ENCODE results near the gene RLN3. TPM values are rescaled to one million over a fixed set of nuclear protein-coding genes. Genes with fewer than 3 reads are reported as not detected.
A peak's percentile ranks its signal among the peaks of the same experiment; 100 is the strongest.
"Not testable (repeated sequence)": the region's sequence is repeated elsewhere in the genome, so short reads cannot be mapped to it uniquely, and the experiment has no call there.

The RLN3 gene
- total and polyA plus RNA-seq, 4 donors, result not detected

DNA sequence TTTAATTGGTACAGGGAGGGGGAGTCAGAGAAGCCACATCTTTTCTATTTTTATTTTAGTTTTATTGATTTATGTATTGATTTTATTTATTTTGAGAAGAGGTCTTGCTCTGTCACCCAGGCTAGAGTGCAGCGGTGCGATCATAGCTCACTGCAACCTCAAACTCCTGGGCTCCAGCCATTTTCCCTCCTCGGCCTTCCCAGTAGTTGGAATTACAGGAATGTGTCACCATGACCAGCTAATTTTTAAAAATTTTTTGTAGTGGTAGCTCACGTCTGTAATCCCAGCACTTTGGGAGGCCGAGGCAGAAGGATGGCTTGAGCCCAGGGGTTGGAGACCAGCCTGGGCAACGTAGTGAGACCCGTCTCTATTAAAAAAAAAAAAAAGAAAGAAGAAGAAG is 7.8 kb downstream of the RLN3 start:
- peaks cover 0 to 10% (median 5%) of the 10 kb centered on the region in 4 donors for H3K4me1 ChIP-seq (ENCODE audit: control insufficient read depth in 4 of 4, insufficient read depth in 4 of 4, low read length in 3 of 4)
- WGBS, result 92% methylated on average over 7 of the region's 7 CpGs

DNA sequence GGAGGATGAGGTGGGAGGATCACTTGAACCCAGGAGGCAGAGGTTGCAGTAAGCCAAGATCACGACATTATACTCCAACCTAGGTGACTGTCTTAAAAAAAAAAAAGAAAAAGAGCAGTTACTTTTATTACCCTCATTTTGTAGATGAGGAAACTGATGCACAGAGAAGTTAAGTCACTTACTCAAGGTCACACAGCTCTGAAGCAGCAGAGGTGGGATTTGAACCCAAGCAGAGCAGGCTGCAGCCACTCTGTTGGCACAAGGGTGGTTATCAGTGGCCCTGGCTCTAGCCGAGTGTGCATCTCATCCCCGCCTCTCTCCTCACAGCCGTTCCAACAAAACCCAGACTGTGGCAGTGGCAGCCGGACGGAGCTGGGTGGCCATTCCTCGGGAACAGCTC is 11.2 kb downstream of the RLN3 start:
- no peak for DNase-seq (ENCODE audit: low spot score)
- Histone ChIP-seq H3K36me3 (ENCODE audit: control insufficient read depth in 4 of 4, insufficient read depth in 3 of 4, low read depth in 1 of 4, low read length in 3 of 4) (peaks cover 0 to 2% (median 0%) of the 10 kb centered on the region in 4 donors), H3K4me1 (ENCODE audit: control insufficient read depth in 4 of 4, insufficient read depth in 4 of 4, low read length in 3 of 4) (no peaks in the 10 kb centered on the region), H3K27me3 (ENCODE audit: control insufficient read depth in 4 of 4, insufficient read depth in 4 of 4, low read length in 3 of 4) (no peaks in the 10 kb centered on the region), H3K4me3 (ENCODE audit: low read depth in 1 of 3, low read length in 3 of 3) (no peak overlapping the region), H3K9me3 (ENCODE audit: control insufficient read depth in 4 of 4, low read length in 3 of 4) (no peaks in the 10 kb centered on the region), H3K9ac (ENCODE audit: low read depth in 1 of 2, low read length in 2 of 2) (no peak overlapping the region), H3K27ac (ENCODE audit: low read depth in 1 of 2, low read length in 2 of 2) (no peak overlapping the region)
- TF ChIP-seq, protein P1, sequence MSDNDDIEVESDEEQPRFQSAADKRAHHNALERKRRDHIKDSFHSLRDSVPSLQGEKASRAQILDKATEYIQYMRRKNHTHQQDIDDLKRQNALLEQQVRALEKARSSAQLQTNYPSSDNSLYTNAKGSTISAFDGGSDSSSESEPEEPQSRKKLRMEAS (IDR thresholded peaks at IDR 0.05), result no peak
- TF ChIP-seq RAD21 (IDR thresholded peaks at IDR 0.05), result no peak
- no peak for TF ChIP-seq YY1 (IDR thresholded peaks at IDR 0.05)
- no peak for TF ChIP-seq GABPA (IDR thresholded peaks at IDR 0.05 in 1 of 2, conservative IDR thresholded peaks at IDR 0.05 in 1 of 2)
- TF ChIP-seq FOXA2 (IDR thresholded peaks at IDR 0.05), result no peak
- TF ChIP-seq JUND (IDR thresholded peaks at IDR 0.05), result no peak
- TF ChIP-seq TAF1 (conservative IDR thresholded peaks at IDR 0.05), result no peak
- WGBS, result 95% methylated on average over 7 of the region's 7 CpGs

More for the DNA sequence above, 7.8 kb downstream of the RLN3 start:
- Histone ChIP-seq H3K36me3 (ENCODE audit: control insufficient read depth in 4 of 4, insufficient read depth in 3 of 4, low read depth in 1 of 4, low read length in 3 of 4) (peaks cover 0 to 2% (median 0%) of the 10 kb centered on the region in 4 donors), H3K9me3 (ENCODE audit: control insufficient read depth in 4 of 4, low read length in 3 of 4) (no peaks in the 10 kb centered on the region), H3K27ac (ENCODE audit: low read depth in 1 of 2, low read length in 2 of 2) (no peak overlapping the region), H3K9ac (ENCODE audit: low read depth in 1 of 2, low read length in 2 of 2) (no peak overlapping the region), H3K4me3 (ENCODE audit: low read depth in 1 of 3, low read length in 3 of 3) (no peak overlapping the region), H3K27me3 (ENCODE audit: control insufficient read depth in 4 of 4, insufficient read depth in 4 of 4, low read length in 3 of 4) (no peaks in the 10 kb centered on the region)
- TF ChIP-seq YY1 (IDR thresholded peaks at IDR 0.05) (no peak), JUND (IDR thresholded peaks at IDR 0.05) (no peak), SP1 (IDR thresholded peaks at IDR 0.05) (no peak), FOXA1 (IDR thresholded peaks at IDR 0.05) (no peak), RAD21 (IDR thresholded peaks at IDR 0.05) (no peak)
- TF ChIP-seq, protein P2, sequence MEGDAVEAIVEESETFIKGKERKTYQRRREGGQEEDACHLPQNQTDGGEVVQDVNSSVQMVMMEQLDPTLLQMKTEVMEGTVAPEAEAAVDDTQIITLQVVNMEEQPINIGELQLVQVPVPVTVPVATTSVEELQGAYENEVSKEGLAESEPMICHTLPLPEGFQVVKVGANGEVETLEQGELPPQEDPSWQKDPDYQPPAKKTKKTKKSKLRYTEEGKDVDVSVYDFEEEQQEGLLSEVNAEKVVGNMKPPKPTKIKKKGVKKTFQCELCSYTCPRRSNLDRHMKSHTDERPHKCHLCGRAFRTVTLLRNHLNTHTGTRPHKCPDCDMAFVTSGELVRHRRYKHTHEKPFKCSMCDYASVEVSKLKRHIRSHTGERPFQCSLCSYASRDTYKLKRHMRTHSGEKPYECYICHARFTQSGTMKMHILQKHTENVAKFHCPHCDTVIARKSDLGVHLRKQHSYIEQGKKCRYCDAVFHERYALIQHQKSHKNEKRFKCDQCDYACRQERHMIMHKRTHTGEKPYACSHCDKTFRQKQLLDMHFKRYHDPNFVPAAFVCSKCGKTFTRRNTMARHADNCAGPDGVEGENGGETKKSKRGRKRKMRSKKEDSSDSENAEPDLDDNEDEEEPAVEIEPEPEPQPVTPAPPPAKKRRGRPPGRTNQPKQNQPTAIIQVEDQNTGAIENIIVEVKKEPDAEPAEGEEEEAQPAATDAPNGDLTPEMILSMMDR (IDR thresholded peaks at IDR 0.05; ENCODE audit: low read depth, low read length, missing input control), result no peak
- DNase-seq (ENCODE audit: low spot score), result no peak

DNA sequence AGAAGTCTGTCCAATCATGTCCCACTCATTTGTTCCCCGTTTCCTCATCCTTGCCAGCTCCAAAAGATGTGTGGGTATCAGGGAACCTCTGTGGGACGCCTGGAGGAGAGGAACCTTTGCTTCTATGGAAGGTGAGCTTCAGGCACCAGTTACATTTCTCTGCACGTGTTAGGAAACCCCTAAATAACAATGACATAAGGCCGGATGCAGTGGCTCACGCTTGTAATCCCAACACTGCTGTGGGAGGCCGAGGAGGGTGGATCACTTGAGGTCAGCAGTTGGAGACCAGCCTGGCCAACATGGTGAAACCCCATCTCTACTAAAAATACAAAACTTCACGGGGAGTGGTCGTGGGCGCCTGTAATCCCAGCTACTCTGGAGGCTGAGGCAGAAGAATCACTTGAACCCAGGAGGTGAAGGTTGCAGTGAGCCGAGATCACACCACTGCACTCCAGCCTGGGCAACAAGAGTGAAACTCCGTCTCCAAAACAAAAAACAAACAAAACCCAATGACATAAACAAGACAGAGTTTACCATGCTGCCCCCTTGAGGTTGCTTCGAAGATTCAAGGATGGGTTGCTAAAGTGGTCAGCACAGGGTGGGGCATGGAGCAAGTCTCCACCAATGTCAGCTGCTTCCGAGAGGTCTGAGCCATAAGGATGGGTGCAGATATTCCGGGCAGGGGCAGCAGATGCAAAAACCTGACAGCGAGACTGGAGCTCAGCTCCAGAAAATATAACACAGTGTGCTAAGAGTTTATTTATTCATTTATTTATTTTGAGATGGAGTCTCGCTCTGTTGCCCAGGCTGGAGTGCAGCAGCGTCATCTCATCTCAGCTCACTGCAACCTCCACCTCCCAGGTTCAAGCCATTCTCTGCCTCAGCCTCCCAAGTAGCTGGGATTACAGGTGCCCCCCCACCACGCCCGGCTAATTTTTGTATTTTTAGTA is 15.0 kb downstream of the RLN3 start:
- not testable (repeated sequence) for H3K36me3 ChIP-seq (ENCODE audit: control insufficient read depth in 4 of 4, insufficient read depth in 3 of 4, low read depth in 1 of 4, low read length in 3 of 4); H3K27ac ChIP-seq (ENCODE audit: low read depth in 1 of 2, low read length in 2 of 2); H3K4me1 ChIP-seq (ENCODE audit: control insufficient read depth in 4 of 4, insufficient read depth in 4 of 4, low read length in 3 of 4); H3K27me3 ChIP-seq (ENCODE audit: control insufficient read depth in 4 of 4, insufficient read depth in 4 of 4, low read length in 3 of 4); H3K9ac ChIP-seq (ENCODE audit: low read depth in 1 of 2, low read length in 2 of 2); H3K4me3 ChIP-seq (ENCODE audit: low read depth in 1 of 3, low read length in 3 of 3); H3K9me3 ChIP-seq (ENCODE audit: control insufficient read depth in 4 of 4, low read length in 3 of 4)
- DNase-seq (ENCODE audit: low spot score), result peak; percentile 57
- TF ChIP-seq, protein P2 (IDR thresholded peaks at IDR 0.05; ENCODE audit: low read depth, low read length, missing input control), result peak; percentile 43
- TF ChIP-seq RAD21 (IDR thresholded peaks at IDR 0.05), result peak; percentile 65 to 80
- 69% methylated on average over 19 of the region's 19 CpGs for WGBS

DNA sequence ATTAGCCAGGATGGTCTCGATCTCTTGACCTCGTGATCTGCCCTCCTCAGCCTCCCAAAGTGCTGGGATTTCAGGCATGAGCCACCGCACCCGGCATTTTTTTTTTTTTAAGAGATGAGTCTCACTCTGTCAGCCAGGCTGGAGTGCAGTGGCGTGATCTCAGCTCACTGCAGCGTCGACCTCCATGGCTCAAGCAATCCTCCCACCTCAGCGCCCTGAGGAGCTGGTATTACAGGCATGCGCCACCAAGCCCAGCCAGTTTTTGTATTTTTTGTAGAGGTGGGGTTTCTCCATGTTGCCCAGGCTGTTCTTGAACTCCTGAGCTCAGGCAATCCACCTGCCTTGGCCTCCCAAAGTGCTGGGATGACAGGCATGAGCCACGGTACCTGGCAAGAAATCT is 19.9 kb downstream of the RLN3 start:
- H3K27ac ChIP-seq (ENCODE audit: low read depth in 1 of 2, low read length in 2 of 2); H3K9ac ChIP-seq (ENCODE audit: low read depth in 1 of 2, low read length in 2 of 2); H3K4me1 ChIP-seq (ENCODE audit: control insufficient read depth in 4 of 4, insufficient read depth in 4 of 4, low read length in 3 of 4); H3K4me3 ChIP-seq (ENCODE audit: low read depth in 1 of 3, low read length in 3 of 3); H3K36me3 ChIP-seq (ENCODE audit: control insufficient read depth in 4 of 4, insufficient read depth in 3 of 4, low read depth in 1 of 4, low read length in 3 of 4); H3K9me3 ChIP-seq (ENCODE audit: control insufficient read depth in 4 of 4, low read length in 3 of 4); H3K27me3 ChIP-seq (ENCODE audit: control insufficient read depth in 4 of 4, insufficient read depth in 4 of 4, low read length in 3 of 4); DNase-seq (ENCODE audit: low spot score): not testable (repeated sequence)
- WGBS, result 96% methylated on average over 10 of the region's 10 CpGs

Data from liver (tissue), 9 donors.